NCI-H1048 (cell line): ENCODE measurements around the gene SYCE3.
A peak's percentile ranks its signal among the peaks of the same experiment; 100 is the strongest.

ENCODE experiments used
- DNase-seq: peaks from one replicate; lab custom pipeline; 2025; lab: John Stamatoyannopoulos, UW

The SYCE3 gene

GRCh38 chr22:50531546-50531961, 31.2 kb downstream of the SYCE3 start:
- no peak for DNase-seq

DNA sequence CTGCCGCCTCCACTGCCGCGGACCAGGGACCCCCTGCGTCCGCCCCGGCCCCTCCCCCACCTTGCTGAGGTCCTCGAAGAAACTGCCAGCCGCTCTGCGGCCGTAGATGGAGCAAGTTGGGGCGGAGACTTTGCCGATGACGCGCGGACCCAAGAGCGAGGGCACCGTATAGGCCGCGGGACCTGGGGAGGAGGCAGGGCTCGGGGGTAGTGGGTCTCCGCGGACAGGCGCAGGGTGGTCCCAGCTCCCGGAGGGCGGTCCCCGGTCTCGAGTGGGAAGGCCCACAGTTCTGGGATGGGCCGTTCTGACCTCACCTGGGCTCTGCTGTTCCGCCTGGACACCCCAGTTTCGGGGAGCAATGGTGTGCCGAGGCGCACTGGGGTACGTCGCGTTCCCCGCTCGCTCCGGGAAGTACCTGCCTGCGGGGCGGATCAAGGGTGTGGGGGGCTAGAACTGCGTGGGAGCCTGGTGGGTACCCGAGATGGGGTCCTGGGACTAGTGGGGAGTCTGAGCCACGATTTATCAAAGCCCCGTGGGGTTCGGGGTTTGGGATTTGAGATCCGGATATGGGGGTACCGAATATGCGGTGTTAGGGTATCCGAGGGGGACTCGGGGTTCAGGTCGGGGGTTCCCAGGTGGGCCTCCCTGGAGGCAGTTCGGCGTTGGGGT, 31.7 kb downstream of the SYCE3 start:
- DNase-seq, result no peak

DNA sequence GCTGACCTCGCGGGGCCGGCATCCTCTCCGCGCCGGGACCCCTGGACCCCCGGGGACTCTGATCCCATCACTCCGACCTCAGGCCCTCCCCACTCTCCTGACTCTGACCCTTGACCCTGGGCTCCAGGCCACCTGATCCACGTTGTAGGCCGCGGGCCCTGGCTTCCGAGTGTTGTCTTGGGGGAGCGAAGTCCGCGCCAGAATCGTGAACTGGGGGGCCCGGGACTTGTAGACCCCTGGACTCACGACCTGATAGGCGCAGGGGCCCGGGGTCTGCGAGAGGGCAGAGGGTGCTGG, 32.2 kb downstream of the SYCE3 start:
- DNase-seq, result no peak

DNA sequence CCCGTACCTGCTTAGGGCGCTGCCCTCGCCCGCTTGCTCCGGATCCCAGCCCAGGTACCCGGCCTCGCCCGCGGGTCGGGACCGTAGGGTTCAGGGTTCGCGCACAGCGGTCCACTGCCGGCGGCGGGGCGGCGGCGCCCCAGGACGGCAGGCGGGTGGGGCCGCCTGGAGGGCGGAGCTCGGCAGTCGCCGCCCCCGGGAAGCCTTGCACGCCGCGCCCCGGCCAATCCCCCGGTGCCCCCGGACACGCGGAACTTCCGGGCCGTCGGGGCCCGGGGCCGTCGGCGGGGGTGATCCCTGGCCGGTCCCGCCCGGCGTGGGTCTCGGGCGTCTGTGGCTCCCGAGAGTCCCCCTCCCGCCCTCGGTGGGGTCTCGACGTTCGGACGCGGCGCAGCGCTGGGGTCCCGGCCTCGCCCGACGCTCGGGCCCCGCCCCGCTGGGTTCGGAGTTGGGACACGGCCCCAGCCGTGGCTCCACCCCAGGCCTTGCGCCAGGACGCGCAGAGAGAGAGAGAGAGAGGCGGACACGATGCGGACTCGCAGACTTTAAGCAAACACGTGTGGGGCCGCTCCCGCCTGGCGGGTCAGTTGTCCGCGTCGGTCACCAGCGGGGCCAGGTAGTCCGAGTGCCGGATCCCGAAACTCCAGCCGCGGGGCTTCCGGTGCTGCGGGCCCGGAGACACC, 32.7 kb downstream of the SYCE3 start, which contains the start of gene TYMP:
TSS of gene TYMP (minus strand) at position 116 of the 683 bp plus-strand sequence. CDS start 303 bp downstream, outside the sequence.
- no peak for DNase-seq

- no peak for DNase-seq
Measured at GRCh38 chr22:50529416-50529896, 33.3 kb downstream of the SYCE3 start.

DNA sequence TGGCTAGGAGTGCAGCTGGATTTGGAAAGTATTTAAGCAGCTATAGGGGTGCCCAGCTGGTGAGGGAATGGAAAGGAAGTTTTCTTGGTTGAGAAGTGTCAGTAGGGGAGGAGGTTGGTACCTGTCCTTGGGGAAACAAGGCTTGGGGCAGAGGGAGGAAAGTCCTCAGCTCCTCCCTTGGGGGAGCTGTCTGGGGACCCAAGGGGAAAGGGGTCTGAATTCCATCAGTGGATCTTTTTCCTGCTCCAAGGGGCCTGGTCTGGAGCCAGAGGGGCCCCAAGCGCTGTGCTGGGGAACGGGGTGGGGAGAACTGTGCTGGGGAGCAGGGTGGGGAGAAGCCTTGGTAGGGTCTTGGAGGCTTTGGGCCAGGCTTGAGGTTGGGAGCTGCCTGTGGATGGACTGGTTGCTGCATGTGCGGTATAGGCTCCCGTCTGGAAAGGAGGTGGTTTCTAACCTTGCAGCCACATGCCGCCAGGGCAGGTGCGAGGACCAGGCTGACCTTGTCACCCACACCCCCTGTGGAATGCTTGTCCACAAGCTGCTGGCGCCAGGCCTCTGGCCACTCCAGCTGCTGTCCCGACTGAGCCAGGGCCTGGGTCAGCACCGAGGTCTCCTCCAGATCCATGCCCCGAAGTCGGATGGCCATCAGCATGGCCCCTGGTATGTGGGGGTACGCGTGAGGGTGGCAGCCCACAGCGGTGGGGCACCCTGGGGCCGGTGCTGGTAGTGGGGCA, 33.9 kb downstream of the SYCE3 start:
- no peak for DNase-seq

GRCh38 chr22:50527921-50528681, 34.6 kb downstream of the SYCE3 start:
- DNase-seq, result no peak

- DNase-seq, result no peak
Measured at GRCh38 chr22:50526834-50527801, 35.6 kb downstream of the SYCE3 start.

- no peak for DNase-seq
Measured at GRCh38 chr22:50526108-50526833, 36.4 kb downstream of the SYCE3 start.

DNA sequence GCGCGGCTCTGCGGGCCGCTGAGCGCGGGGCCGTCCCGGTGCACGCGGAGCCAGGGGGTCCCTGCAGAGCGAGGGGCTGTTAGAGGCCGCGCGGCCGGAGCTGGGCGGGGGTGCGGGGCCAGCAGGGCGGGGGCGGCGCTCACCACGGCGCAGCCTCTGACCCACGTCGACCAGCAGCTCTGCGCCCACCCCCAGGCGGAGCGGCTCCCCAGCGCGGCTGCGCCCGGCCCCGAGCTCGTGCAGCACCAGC, 36.9 kb downstream of the SYCE3 start:
- DNase-seq, result no peak

DNA sequence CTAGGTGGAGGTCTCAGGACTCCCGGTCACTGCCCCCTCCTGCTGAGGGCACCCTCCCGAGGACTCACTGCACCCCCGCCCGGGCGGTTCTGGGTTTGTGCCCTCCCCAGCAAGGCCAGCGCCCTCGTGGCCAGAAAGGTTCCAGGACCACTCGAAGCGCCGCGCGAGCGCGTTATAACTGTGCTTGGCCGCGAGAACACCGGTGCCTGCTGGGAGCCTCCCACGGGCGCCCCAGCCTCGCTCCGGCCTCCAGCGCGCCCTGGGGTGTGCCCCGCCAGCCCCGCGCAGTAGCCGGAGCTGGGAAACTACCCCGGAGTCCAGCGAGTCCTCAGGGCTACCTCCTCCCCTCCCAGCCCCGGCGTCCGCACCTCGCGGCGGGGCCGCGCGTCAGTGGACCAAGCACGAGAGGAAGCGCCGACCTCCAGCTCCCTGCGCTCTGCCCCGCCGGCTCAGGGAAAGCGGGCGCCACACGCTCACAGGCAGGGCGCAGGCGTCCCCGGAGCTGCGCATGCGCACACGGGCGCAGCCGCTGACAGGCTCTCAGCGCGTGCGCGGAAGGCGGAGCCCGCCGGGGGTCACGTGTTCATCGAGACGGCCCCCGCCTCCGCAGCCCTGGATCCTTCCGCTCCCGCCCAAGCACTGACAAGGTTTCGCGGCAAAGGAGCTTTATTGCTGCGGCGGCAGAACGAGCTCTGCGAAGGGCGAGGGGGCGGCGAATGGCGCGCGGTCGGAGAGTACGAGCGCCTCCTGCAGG, 37.4 kb downstream of the SYCE3 start, which contains the start of gene SCO2:
TSS of gene SCO2 (minus strand) at position 495 of the 754 bp plus-strand sequence. CDS start 1,187 bp downstream, outside the sequence.
- DNase-seq, result peak; percentile 93

DNA sequence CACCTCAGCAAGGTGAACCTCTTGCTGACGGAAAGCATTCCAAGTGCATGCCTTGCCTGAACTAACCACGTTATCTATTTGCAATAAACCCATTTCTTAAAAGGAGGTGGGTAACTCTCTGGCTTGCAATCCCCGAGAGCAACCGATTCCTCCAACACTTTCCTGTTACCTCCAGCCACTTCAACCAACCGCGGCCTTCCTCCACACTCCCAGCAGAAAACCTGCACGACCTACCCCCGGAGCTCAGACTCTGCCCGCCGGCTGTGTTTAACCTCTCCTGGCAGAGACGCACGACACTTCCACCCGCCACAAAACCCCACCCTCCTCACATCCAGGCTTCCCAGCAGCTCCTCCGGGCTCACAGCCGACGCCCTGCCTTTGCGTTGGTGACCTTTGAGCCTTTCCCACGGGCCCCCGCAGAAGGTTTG, 38.0 kb downstream of the SYCE3 start:
- no peak for DNase-seq

DNA sequence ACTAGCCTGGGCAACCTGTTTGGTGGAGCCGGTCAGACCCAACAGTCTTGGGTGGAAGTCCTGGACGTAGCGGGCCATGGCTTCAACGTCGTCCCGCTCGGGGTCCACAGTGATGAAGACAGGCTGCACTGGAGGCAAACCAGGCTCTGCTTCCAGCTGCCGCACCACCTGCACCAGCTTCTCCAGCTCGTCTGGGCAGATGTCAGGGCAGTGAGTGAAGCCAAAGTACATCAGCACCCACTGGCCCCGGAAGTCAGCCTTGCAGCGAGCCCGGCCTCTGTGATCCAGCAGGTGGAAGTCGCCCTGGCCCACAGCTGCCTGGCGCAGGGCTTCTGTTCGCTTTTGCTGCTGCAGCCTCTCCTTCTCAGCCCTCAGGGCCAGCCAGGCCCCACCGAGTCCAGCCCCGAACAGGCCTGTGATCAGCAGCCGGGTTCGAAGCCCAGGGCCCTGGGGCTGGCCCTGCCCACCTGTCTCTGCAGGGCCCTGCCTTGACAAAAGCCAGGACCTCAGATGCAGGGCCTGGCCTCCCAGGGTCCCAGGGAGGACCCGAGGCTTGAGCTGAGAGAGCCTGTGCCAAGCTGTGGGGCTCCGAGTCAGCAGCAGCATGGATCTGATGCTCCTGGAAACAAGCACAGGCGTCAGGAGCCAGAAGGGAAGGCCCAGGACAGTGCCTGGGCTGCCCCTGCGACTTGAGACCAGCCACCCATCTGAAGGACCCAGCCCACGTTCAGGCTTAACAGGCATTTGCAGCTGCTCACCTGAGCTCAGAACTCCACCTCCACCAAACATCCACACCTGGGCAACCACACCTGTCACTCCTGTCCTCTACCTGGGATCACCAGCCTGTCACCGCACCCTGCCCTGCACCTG, 38.7 kb downstream of the SYCE3 start:
- no peak for DNase-seq

DNA sequence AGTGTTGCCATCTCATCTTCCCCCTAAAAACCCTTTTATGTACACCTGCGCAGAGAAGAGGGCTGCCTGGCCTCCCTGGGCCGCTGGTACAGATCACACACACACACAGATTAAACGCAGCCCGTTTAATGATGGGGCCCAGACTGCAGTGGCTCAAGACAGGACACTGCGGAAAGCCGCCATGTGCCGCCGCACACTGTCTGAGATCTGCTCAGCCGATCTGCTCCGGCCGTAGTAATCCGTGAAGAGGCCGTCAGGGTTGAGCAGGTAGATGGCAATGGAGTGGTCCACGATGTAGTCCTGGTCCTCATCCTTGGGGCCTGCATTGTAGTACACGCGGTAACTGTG, 39.3 kb downstream of the SYCE3 start:
- DNase-seq, result no peak

GRCh38 chr22:50522806-50523438, 39.8 kb downstream of the SYCE3 start:
- no peak for DNase-seq

DNA sequence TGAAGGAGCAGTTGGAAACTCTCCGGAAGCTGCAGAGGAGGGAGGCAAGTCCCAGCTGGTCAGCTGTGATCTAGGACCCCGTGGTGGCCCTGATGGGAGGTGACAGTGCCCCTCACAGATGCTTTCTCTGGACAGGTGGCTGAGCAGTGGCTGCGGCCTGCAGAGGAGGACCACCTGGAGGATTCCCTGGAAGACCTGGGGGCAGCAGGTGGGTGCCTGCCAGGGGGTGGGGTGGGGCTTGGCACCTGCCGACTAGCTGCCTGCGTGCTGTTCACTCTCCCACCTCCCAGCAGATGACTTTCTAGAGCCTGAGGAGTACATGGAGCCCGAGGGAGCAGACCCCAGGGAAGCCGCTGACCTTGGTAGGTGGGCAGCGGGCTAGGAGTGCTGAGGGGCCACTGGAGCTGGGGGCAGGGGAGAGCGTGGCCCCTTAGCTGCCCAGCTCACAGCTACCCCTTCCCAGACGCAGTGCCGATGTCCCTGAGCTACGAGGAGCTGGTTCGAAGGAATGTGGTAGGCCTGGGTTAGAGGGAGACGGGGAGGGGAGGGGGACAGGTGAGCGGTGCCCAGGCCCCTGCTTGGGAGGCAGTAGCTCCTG, 40.4 kb downstream of the SYCE3 start:
- DNase-seq, result no peak

- no peak for DNase-seq
Measured at GRCh38 chr22:50521710-50522109, 41.0 kb downstream of the SYCE3 start.
